ENCODE measurements around the gene OR4C12.
"Not testable (repeated sequence)": the region's sequence is repeated elsewhere in the genome, so short reads cannot be mapped to it uniquely, and the experiment has no call there.

OR4C12 gene

DNA sequence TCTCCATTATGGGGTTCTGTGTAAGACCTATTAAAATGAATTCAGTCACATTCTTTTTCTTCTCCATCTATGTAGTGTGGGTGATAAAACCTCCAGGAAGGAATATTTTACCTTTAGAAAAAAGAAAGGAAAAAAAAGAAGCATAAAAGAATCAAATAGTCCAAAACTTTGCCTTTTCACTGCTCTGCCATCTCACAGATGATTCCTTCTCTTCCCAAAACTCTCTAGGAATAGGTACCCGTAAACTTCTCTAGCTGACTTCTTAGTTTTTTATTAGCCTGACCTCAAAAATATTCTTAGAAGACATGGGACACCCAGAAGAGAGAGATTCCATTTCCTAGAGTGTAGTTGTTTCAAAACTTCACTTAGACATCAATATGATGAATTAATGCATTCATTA lies at the start of gene OR4C12:
OR4C12 (minus strand) TSS at position 101 of the 400 bp plus-strand sequence; CDS start at position 67, 34 bp downstream.
- not testable (repeated sequence) for DNase-seq (ENCODE audit: low read depth, low spot score)

GRCh38 chr11:50030193-50030592 lies 47.9 kb upstream of the OR4C12 start:
- no peak for DNase-seq (ENCODE audit: low read depth, low spot score)

- no peak for DNase-seq (ENCODE audit: low read depth, low spot score)
Observed at GRCh38 chr11:49995565-49995964, 13.2 kb upstream of the OR4C12 start.

GRCh38 chr11:49973439-49973838 lies 8.9 kb downstream of the OR4C12 start:
- not testable (repeated sequence) for DNase-seq (ENCODE audit: low read depth, low spot score)

- DNase-seq (ENCODE audit: low read depth, low spot score): no peak
Observed at GRCh38 chr11:49952091-49952490, 30.2 kb downstream of the OR4C12 start, which contains the start of gene OR4C13. TSS of gene OR4C13 (plus strand) at chr11:49952391. CDS start at chr11:49952423, 32 bp downstream.

DNA sequence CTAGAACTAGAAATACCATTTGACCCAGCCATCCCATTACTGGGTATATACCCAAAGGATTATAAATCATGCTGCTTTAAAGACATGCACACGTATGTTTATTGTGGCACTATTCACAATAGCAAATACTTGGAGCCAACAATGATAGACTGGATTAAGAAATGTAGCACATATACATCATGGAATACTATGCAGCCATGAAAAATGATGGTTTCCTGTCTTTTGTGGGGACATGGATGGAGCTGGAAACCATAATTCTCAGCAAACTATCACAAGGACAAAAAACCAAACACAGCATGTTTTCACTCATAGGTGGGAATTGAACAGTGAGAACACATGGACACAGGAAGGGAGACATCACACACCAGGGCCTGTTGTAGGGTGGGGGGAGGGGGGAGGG lies 33.6 kb downstream of the OR4C12 start:
- DNase-seq (ENCODE audit: low read depth, low spot score): not testable (repeated sequence)
